Lower leg skin (tissue), 4 donors: ENCODE measurements around the gene C1QL1. TPM values are rescaled to one million over a fixed set of nuclear protein-coding genes. Genes with fewer than 3 reads are reported as not detected.

Experiments
- DNase-seq, 2 donors: peaks; one replicate each; pipeline ENCODE4 v3.0.0-alpha.2; 2019; ENCODE audit warnings: low spot score in 2 of 2
- H3K4me3 ChIP-seq: fragments of 200-600 bp; sonication (generic); 2 replicates; pipeline ENCODE4 v1.5.1; 2017; ENCODE audit warnings: mild to moderate bottlenecking, low read depth; ENCODE audit not compliant: poor library complexity, severe bottlenecking
- CTCF ChIP-seq, 3 donors: fragments of 450-650 bp; IDR thresholded peaks; one replicate each; pipeline ENCODE4 v1.5.1; 2016; ENCODE audit warnings: antibody characterized with exemption in 3 of 3, mild to moderate bottlenecking in 3 of 3, moderate library complexity in 2 of 3
- POLR2A ChIP-seq, 2 donors: fragments of 450-650 bp; IDR thresholded peaks; one replicate each; pipeline ENCODE4 v1.6.1; 2016 to 2017; ENCODE audit warnings: antibody characterized with exemption in 2 of 2, mild to moderate bottlenecking in 1 of 2, moderate library complexity in 1 of 2
- WGBS, 2 donors: methylation state at CpG; one replicate each; pipeline ENCODE4 v1.1.5; 2018; 5-methylcytosine and 5-hydroxymethylcytosine counted together
- intact Hi-C: fragments of 100-400 bp; cut with DNase I; formaldehyde crosslinking; loops from one replicate; pipeline ENCODE4 v1.15.0; 2023; ENCODE audit warnings: low total_unique reads
- total RNA-seq, 4 donors: library from RNA; depleted of rRNA; stranded (reverse); fragments of >200 nt; gene quantifications; one replicate each; pipeline ENCODE4 v1.1.0, GENCODE V29; 2016

Gene C1QL1
- total RNA-seq, 4 donors from 2014 or later, result 0.21 to 1.4 (median 0.73) TPM

GRCh38 chr17:44919411-44919810, 48.7 kb downstream of the C1QL1 start:
- intact Hi-C loops, result loop anchor here (5.0 to 10.0 kb wide), 2 partner anchors 103 to 185 kb away; no protein-coding TSS in a partner anchor
- H3K4me3 ChIP-seq, result no peak overlapping the region
- TF ChIP-seq POLR2A (IDR thresholded peaks at IDR 0.05) (no peak), CTCF (IDR thresholded peaks at IDR 0.05) (no peak)
- 48 to 83% methylated on average over 2 of the region's 2 CpGs for WGBS, 2 donors
- peak in 1 of 2 donors; percentile 69 for DNase-seq

- TF ChIP-seq POLR2A (IDR thresholded peaks at IDR 0.05) (no peak), CTCF (IDR thresholded peaks at IDR 0.05) (no peak)
- peak in 1 of 2 donors; percentile 37 for DNase-seq
- intact Hi-C loops, result loop anchor here (5.0 to 10.0 kb wide), 2 partner anchors 104 to 187 kb away; no protein-coding TSS in a partner anchor
- WGBS, 2 donors, result 66 to 70% methylated on average over 2 of the region's 2 CpGs
- no peak overlapping the region for H3K4me3 ChIP-seq
Measured at GRCh38 chr17:44918006-44918405, 50.1 kb downstream of the C1QL1 start.

GRCh38 chr17:44917456-44917855, 50.6 kb downstream of the C1QL1 start:
- TF ChIP-seq CTCF (IDR thresholded peaks at IDR 0.05), result no peak
- TF ChIP-seq POLR2A (IDR thresholded peaks at IDR 0.05), result no peak
- WGBS, 2 donors, result 86 to 88% methylated on average over 5 to 6 of the region's 6 CpGs
- H3K4me3 ChIP-seq, result no peak overlapping the region
- peak in 1 of 2 donors; percentile 54 for DNase-seq
- intact Hi-C loops, result loop anchor here (5.0 to 10.0 kb wide), 2 partner anchors 105 to 187 kb away; no protein-coding TSS in a partner anchor

- 18 to 20% methylated on average over 8 to 10 of the region's 10 CpGs for WGBS, 2 donors
- peak in 1 of 2 donors; percentile 86 for DNase-seq
- TF ChIP-seq CTCF (IDR thresholded peaks at IDR 0.05), result no peak
- no peak for TF ChIP-seq POLR2A (IDR thresholded peaks at IDR 0.05)
- H3K4me3 ChIP-seq, result no peak overlapping the region
- intact Hi-C loops, result loop anchor here (5.0 to 10.0 kb wide), 2 partner anchors 105 to 188 kb away; no protein-coding TSS in a partner anchor
Measured at GRCh38 chr17:44916781-44917241, 51.3 kb downstream of the C1QL1 start.

GRCh38 chr17:44915862-44916780, 52.0 kb downstream of the C1QL1 start:
- WGBS, 2 donors, result 65 to 71% methylated on average over 11 of the region's 11 CpGs
- TF ChIP-seq POLR2A (IDR thresholded peaks at IDR 0.05) (no peak), CTCF (IDR thresholded peaks at IDR 0.05) (no peak)
- peak in 1 of 2 donors; percentile 84 for DNase-seq
- H3K4me3 ChIP-seq, result no peak overlapping the region
- intact Hi-C loops, result loop anchor here (5.0 to 10.0 kb wide), 2 partner anchors 106 to 189 kb away; no protein-coding TSS in a partner anchor
